ENCODE results near the gene REEP3.
"Not testable (repeated sequence)": the region's sequence is repeated elsewhere in the genome, so short reads cannot be mapped to it uniquely, and the experiment has no call there.

Gene REEP3

GRCh38 chr10:63553473-63553872, 32.3 kb downstream of the REEP3 start:
- DNase-seq, result no peak

- peak; percentile 15 for DNase-seq
Measured at GRCh38 chr10:63554657-63555056, 33.5 kb downstream of the REEP3 start.

GRCh38 chr10:63555330-63555729, 34.1 kb downstream of the REEP3 start:
- no peak for DNase-seq

GRCh38 chr10:63558132-63558784, 37.1 kb downstream of the REEP3 start:
- DNase-seq, result no peak

GRCh38 chr10:63561341-63561740, 40.1 kb downstream of the REEP3 start:
- DNase-seq, result no peak

GRCh38 chr10:63562391-63562790, 41.2 kb downstream of the REEP3 start:
- no peak for DNase-seq

- DNase-seq, result no peak
Measured at GRCh38 chr10:63562857-63563256, 41.7 kb downstream of the REEP3 start.

- no peak for DNase-seq
Measured at GRCh38 chr10:63563623-63564022, 42.4 kb downstream of the REEP3 start.

GRCh38 chr10:63564731-63565130, 43.5 kb downstream of the REEP3 start:
- not testable (repeated sequence) for DNase-seq

- DNase-seq, result no peak
Measured at GRCh38 chr10:63573068-63573697, 52.0 kb downstream of the REEP3 start.

GRCh38 chr10:63574011-63574410, 52.8 kb downstream of the REEP3 start:
- no peak for DNase-seq

- no peak for DNase-seq
Measured at GRCh38 chr10:63576501-63576900, 55.3 kb downstream of the REEP3 start.

GRCh38 chr10:63578501-63578900, 57.3 kb downstream of the REEP3 start:
- DNase-seq, result no peak

GRCh38 chr10:63579371-63580014, 58.3 kb downstream of the REEP3 start:
- DNase-seq, result no peak

GRCh38 chr10:63582690-63583089, 61.5 kb downstream of the REEP3 start:
- DNase-seq, result no peak

- DNase-seq, result no peak
Measured at GRCh38 chr10:63583397-63583796, 62.2 kb downstream of the REEP3 start.

- no peak for DNase-seq
Measured at GRCh38 chr10:63583909-63584724, 62.9 kb downstream of the REEP3 start.

- no peak for DNase-seq
Measured at GRCh38 chr10:63584725-63585035, 63.5 kb downstream of the REEP3 start.

GRCh38 chr10:63585041-63585440, 63.8 kb downstream of the REEP3 start:
- DNase-seq, result no peak

GRCh38 chr10:63586043-63586442, 64.8 kb downstream of the REEP3 start:
- DNase-seq, result no peak

GRCh38 chr10:63587191-63587590, 66.0 kb downstream of the REEP3 start:
- DNase-seq, result no peak

GRCh38 chr10:63588436-63589167, 67.4 kb downstream of the REEP3 start:
- DNase-seq, result no peak

All from stimulated activated CD4-positive, alpha-beta T cell treated with anti-CD3 and anti-CD28 coated beads, Interleukin-4, amount 100 ng/mL, for 24 hours (primary cell).